ENCODE results near the gene METTL9.
A peak's percentile ranks its signal among the peaks of the same experiment; 100 is the strongest.
"Not testable (repeated sequence)": the region's sequence is repeated elsewhere in the genome, so short reads cannot be mapped to it uniquely, and the experiment has no call there.

The METTL9 gene

GRCh38 chr16:21598206-21598605, 1.2 kb upstream of the METTL9 start:
- H3K9ac ChIP-seq (ENCODE audit: low read length) = no peak overlapping the region

GRCh38 chr16:21598701-21599121, 666 bp upstream of the METTL9 start:
- Histone ChIP-seq H3K36me3 (ENCODE audit: insufficient read depth, low read length) (no peaks in the 10 kb centered on the region), H3K4me3 (ENCODE audit: low read depth in 1 of 2, low read length in 2 of 2) (peak overlapping the region; percentile 84 to 93), H3K9ac (ENCODE audit: low read length) (peak overlapping the region; percentile 94), H3K27me3 (ENCODE audit: control insufficient read depth in 1 of 2, insufficient read depth in 2 of 2, low read length in 2 of 2) (no peaks in the 10 kb centered on the region), H3K9me3 (ENCODE audit: low read length) (no peaks in the 10 kb centered on the region), H3K4me1 (ENCODE audit: insufficient read depth, low read length) (peaks cover 20% of the 10 kb centered on the region), H3K27ac (ENCODE audit: low read depth, low read length) (peak overlapping the region; percentile 88)

More at GRCh38 chr16:21598206-21598605, 1.2 kb upstream of the METTL9 start:
- Histone ChIP-seq H3K27ac (ENCODE audit: low read depth, low read length) (peak overlapping the region; percentile 17), H3K36me3 (ENCODE audit: insufficient read depth, low read length) (no peaks in the 10 kb centered on the region), H3K9me3 (ENCODE audit: low read length) (no peaks in the 10 kb centered on the region), H3K27me3 (ENCODE audit: control insufficient read depth in 1 of 2, insufficient read depth in 2 of 2, low read length in 2 of 2) (no peaks in the 10 kb centered on the region), H3K4me3 (ENCODE audit: low read depth in 1 of 2, low read length in 2 of 2) (peak overlapping the region; percentile 84 to 93), H3K4me1 (ENCODE audit: insufficient read depth, low read length) (peaks cover 20% of the 10 kb centered on the region)

GRCh38 chr16:21600031-21600773, 825 bp downstream of the METTL9 start:
- no peaks in the 10 kb centered on the region for H3K36me3 ChIP-seq (ENCODE audit: insufficient read depth, low read length)
- H3K9me3 ChIP-seq (ENCODE audit: low read length) = no peaks in the 10 kb centered on the region
- H3K4me3 ChIP-seq (ENCODE audit: low read depth in 1 of 2, low read length in 2 of 2) = peak overlapping the region; percentile 84 to 93
- peak overlapping the region; percentile 92 for H3K27ac ChIP-seq (ENCODE audit: low read depth, low read length)
- peaks cover 25% of the 10 kb centered on the region for H3K4me1 ChIP-seq (ENCODE audit: insufficient read depth, low read length)
- peak overlapping the region; percentile 85 for H3K9ac ChIP-seq (ENCODE audit: low read length)
- H3K27me3 ChIP-seq (ENCODE audit: control insufficient read depth in 1 of 2, insufficient read depth in 2 of 2, low read length in 2 of 2) = no peaks in the 10 kb centered on the region

GRCh38 chr16:21602785-21603184, 3.4 kb downstream of the METTL9 start:
- no peak overlapping the region for H3K27ac ChIP-seq (ENCODE audit: low read depth, low read length)
- H3K27me3 ChIP-seq (ENCODE audit: control insufficient read depth in 1 of 2, insufficient read depth in 2 of 2, low read length in 2 of 2) = no peaks in the 10 kb centered on the region
- H3K9ac ChIP-seq (ENCODE audit: low read length) = no peak overlapping the region
- no peaks in the 10 kb centered on the region for H3K36me3 ChIP-seq (ENCODE audit: insufficient read depth, low read length)
- H3K4me3 ChIP-seq (ENCODE audit: low read depth in 1 of 2, low read length in 2 of 2) = no peak overlapping the region
- no peaks in the 10 kb centered on the region for H3K9me3 ChIP-seq (ENCODE audit: low read length)
- peaks cover 25% of the 10 kb centered on the region for H3K4me1 ChIP-seq (ENCODE audit: insufficient read depth, low read length)

- Histone ChIP-seq H3K36me3 (ENCODE audit: insufficient read depth, low read length) (no peaks in the 10 kb centered on the region), H3K4me3 (ENCODE audit: low read depth in 1 of 2, low read length in 2 of 2) (no peak overlapping the region), H3K9ac (ENCODE audit: low read length) (no peak overlapping the region), H3K27ac (ENCODE audit: low read depth, low read length) (no peak overlapping the region), H3K27me3 (ENCODE audit: control insufficient read depth in 1 of 2, insufficient read depth in 2 of 2, low read length in 2 of 2) (no peaks in the 10 kb centered on the region), H3K4me1 (ENCODE audit: insufficient read depth, low read length) (peaks cover 18% of the 10 kb centered on the region), H3K9me3 (ENCODE audit: low read length) (no peaks in the 10 kb centered on the region)
Measured at GRCh38 chr16:21603928-21604327, 4.6 kb downstream of the METTL9 start.

GRCh38 chr16:21605848-21606247, 6.5 kb downstream of the METTL9 start:
- not testable (repeated sequence) for H3K4me3 ChIP-seq (ENCODE audit: low read depth in 1 of 2, low read length in 2 of 2); H3K9me3 ChIP-seq (ENCODE audit: low read length); H3K36me3 ChIP-seq (ENCODE audit: insufficient read depth, low read length); H3K27me3 ChIP-seq (ENCODE audit: control insufficient read depth in 1 of 2, insufficient read depth in 2 of 2, low read length in 2 of 2); H3K27ac ChIP-seq (ENCODE audit: low read depth, low read length); H3K9ac ChIP-seq (ENCODE audit: low read length)
- H3K4me1 ChIP-seq (ENCODE audit: insufficient read depth, low read length) = peaks cover 23% of the 10 kb centered on the region

GRCh38 chr16:21608639-21609328, 9.4 kb downstream of the METTL9 start:
- H3K4me1 ChIP-seq (ENCODE audit: insufficient read depth, low read length) = peaks cover 27% of the 10 kb centered on the region
- no peaks in the 10 kb centered on the region for H3K36me3 ChIP-seq (ENCODE audit: insufficient read depth, low read length)
- no peaks in the 10 kb centered on the region for H3K9me3 ChIP-seq (ENCODE audit: low read length)
- no peak overlapping the region for H3K9ac ChIP-seq (ENCODE audit: low read length)
- no peak overlapping the region for H3K4me3 ChIP-seq (ENCODE audit: low read depth in 1 of 2, low read length in 2 of 2)
- no peak overlapping the region for H3K27ac ChIP-seq (ENCODE audit: low read depth, low read length)
- H3K27me3 ChIP-seq (ENCODE audit: control insufficient read depth in 1 of 2, insufficient read depth in 2 of 2, low read length in 2 of 2) = no peaks in the 10 kb centered on the region

- H3K4me3 ChIP-seq (ENCODE audit: low read depth in 1 of 2, low read length in 2 of 2) = no peak overlapping the region
- H3K9ac ChIP-seq (ENCODE audit: low read length) = no peak overlapping the region
- H3K36me3 ChIP-seq (ENCODE audit: insufficient read depth, low read length) = no peaks in the 10 kb centered on the region
- no peaks in the 10 kb centered on the region for H3K27me3 ChIP-seq (ENCODE audit: control insufficient read depth in 1 of 2, insufficient read depth in 2 of 2, low read length in 2 of 2)
- H3K4me1 ChIP-seq (ENCODE audit: insufficient read depth, low read length) = peaks cover 22% of the 10 kb centered on the region
- no peaks in the 10 kb centered on the region for H3K9me3 ChIP-seq (ENCODE audit: low read length)
- no peak overlapping the region for H3K27ac ChIP-seq (ENCODE audit: low read depth, low read length)
Measured at GRCh38 chr16:21610006-21610544, 10.7 kb downstream of the METTL9 start.

- no peak overlapping the region for H3K9ac ChIP-seq (ENCODE audit: low read length)
- no peaks in the 10 kb centered on the region for H3K27me3 ChIP-seq (ENCODE audit: control insufficient read depth in 1 of 2, insufficient read depth in 2 of 2, low read length in 2 of 2)
- peaks cover 1% of the 10 kb centered on the region for H3K36me3 ChIP-seq (ENCODE audit: insufficient read depth, low read length)
- H3K27ac ChIP-seq (ENCODE audit: low read depth, low read length) = no peak overlapping the region
- H3K4me1 ChIP-seq (ENCODE audit: insufficient read depth, low read length) = peaks cover 22% of the 10 kb centered on the region
- H3K9me3 ChIP-seq (ENCODE audit: low read length) = no peaks in the 10 kb centered on the region
- no peak overlapping the region for H3K4me3 ChIP-seq (ENCODE audit: low read depth in 1 of 2, low read length in 2 of 2)
Measured at GRCh38 chr16:21610766-21611165, 11.4 kb downstream of the METTL9 start.

- H3K9me3 ChIP-seq (ENCODE audit: low read length) = no peaks in the 10 kb centered on the region
- H3K4me3 ChIP-seq (ENCODE audit: low read depth in 1 of 2, low read length in 2 of 2) = no peak overlapping the region
- peaks cover 22% of the 10 kb centered on the region for H3K4me1 ChIP-seq (ENCODE audit: insufficient read depth, low read length)
- H3K27me3 ChIP-seq (ENCODE audit: control insufficient read depth in 1 of 2, insufficient read depth in 2 of 2, low read length in 2 of 2) = no peaks in the 10 kb centered on the region
- H3K27ac ChIP-seq (ENCODE audit: low read depth, low read length) = no peak overlapping the region
- H3K9ac ChIP-seq (ENCODE audit: low read length) = no peak overlapping the region
- H3K36me3 ChIP-seq (ENCODE audit: insufficient read depth, low read length) = peaks cover 4% of the 10 kb centered on the region
Measured at GRCh38 chr16:21611198-21611555, 11.8 kb downstream of the METTL9 start.

- H3K36me3 ChIP-seq (ENCODE audit: insufficient read depth, low read length) = peaks cover 4% of the 10 kb centered on the region
- H3K9ac ChIP-seq (ENCODE audit: low read length) = no peak overlapping the region
- no peak overlapping the region for H3K27ac ChIP-seq (ENCODE audit: low read depth, low read length)
- H3K4me3 ChIP-seq (ENCODE audit: low read depth in 1 of 2, low read length in 2 of 2) = no peak overlapping the region
- H3K9me3 ChIP-seq (ENCODE audit: low read length) = no peaks in the 10 kb centered on the region
- H3K4me1 ChIP-seq (ENCODE audit: insufficient read depth, low read length) = peaks cover 22% of the 10 kb centered on the region
- H3K27me3 ChIP-seq (ENCODE audit: control insufficient read depth in 1 of 2, insufficient read depth in 2 of 2, low read length in 2 of 2) = no peaks in the 10 kb centered on the region
Measured at GRCh38 chr16:21611556-21612384, 12.4 kb downstream of the METTL9 start.
